Lower leg skin (tissue), 4 donors: ENCODE data around the gene TRPC4. TPM values are rescaled to one million over a fixed set of nuclear protein-coding genes. Genes with fewer than 3 reads are reported as not detected.

ENCODE experiments used
- DNase-seq, 2 donors: peaks; one replicate each; pipeline ENCODE4 v3.0.0-alpha.2; 2019; ENCODE audit warnings: low spot score in 2 of 2
- H3K4me3 ChIP-seq: fragments of 200-600 bp; sonication (generic); 2 replicates; pipeline ENCODE4 v1.5.1; 2017; ENCODE audit warnings: mild to moderate bottlenecking, low read depth; ENCODE audit not compliant: poor library complexity, severe bottlenecking
- CTCF ChIP-seq, 3 donors: fragments of 450-650 bp; IDR thresholded peaks; one replicate each; pipeline ENCODE4 v1.5.1; 2016; ENCODE audit warnings: antibody characterized with exemption in 3 of 3, mild to moderate bottlenecking in 3 of 3, moderate library complexity in 2 of 3
- POLR2A ChIP-seq, 2 donors: fragments of 450-650 bp; IDR thresholded peaks; one replicate each; pipeline ENCODE4 v1.6.1; 2016 to 2017; ENCODE audit warnings: antibody characterized with exemption in 2 of 2, mild to moderate bottlenecking in 1 of 2, moderate library complexity in 1 of 2
- WGBS, 2 donors: methylation state at CpG; one replicate each; pipeline ENCODE4 v1.1.5; 2018; 5-methylcytosine and 5-hydroxymethylcytosine counted together
- intact Hi-C: fragments of 100-400 bp; cut with DNase I; formaldehyde crosslinking; loops from one replicate; pipeline ENCODE4 v1.15.0; 2023; ENCODE audit warnings: low total_unique reads
- total RNA-seq, 4 donors: library from RNA; depleted of rRNA; stranded (reverse); fragments of >200 nt; gene quantifications; one replicate each; pipeline ENCODE4 v1.1.0, GENCODE V29; 2016

TRPC4 gene
- total RNA-seq, 4 donors from 2014 or later = 0.39 TPM; not detected in 3

- DNase-seq = no peak
- no peak overlapping the region for H3K4me3 ChIP-seq
- WGBS, 2 donors = 71 to 72% methylated on average over 4 of the region's 4 CpGs
- intact Hi-C loops = no loop called here
- no peak for TF ChIP-seq CTCF (IDR thresholded peaks at IDR 0.05)
- no peak for TF ChIP-seq POLR2A (IDR thresholded peaks at IDR 0.05)
These were observed 17.3 kb upstream of the TRPC4 start for GRCh38 chr13:37886879-37887278.

DNA sequence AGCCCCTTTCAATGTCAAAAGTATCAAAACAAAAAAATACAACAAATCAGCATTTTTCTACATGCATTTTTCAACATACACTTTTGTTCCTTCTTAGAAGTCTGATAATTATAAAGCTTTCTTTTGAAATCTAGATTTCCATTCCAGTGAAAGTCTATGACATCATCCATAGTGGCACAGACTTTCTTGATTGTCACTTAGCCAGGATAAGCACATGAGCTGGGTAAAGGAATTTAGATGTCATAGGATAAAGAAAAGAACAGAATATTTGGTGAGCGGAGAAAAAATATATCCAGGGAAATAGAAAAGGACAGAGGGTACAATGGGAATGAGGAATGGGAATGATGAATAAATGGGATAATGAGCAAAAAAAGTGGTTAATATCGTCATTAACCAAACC, 15.1 kb upstream of the TRPC4 start:
- intact Hi-C loops = no loop called here
- no peak overlapping the region for H3K4me3 ChIP-seq
- TF ChIP-seq POLR2A (IDR thresholded peaks at IDR 0.05) (no peak), CTCF (IDR thresholded peaks at IDR 0.05) (no peak)
- no peak for DNase-seq
- WGBS, 2 donors = 94 to 95% methylated on average over 2 of the region's 2 CpGs

GRCh38 chr13:37884026-37884425, 14.5 kb upstream of the TRPC4 start:
- TF ChIP-seq CTCF (IDR thresholded peaks at IDR 0.05) = no peak
- no peak for TF ChIP-seq POLR2A (IDR thresholded peaks at IDR 0.05)
- WGBS, 2 donors = 81 to 89% methylated on average over 1 of the region's 1 CpG
- no peak for DNase-seq
- intact Hi-C loops = no loop called here
- no peak overlapping the region for H3K4me3 ChIP-seq

DNA sequence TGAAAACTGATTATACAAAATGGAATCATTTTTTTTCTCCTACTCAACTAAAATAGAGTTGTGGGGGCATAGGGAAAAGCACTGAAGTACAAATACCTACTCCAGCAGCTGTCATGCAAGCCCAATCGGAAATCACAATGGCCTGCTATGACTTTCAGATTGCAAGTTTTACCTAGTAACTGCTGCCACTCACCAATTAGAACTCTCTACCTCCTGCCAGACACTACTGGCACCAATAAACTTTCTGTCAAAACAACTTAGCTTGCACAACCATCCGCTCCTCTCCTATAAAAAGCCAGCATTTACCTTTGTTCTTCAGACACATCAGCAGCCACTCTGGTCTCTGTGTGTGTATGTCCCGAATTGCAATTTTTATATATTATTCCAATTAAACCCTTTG, 9.3 kb upstream of the TRPC4 start:
- no peak overlapping the region for H3K4me3 ChIP-seq
- intact Hi-C loops = no loop called here
- 83 to 89% methylated on average over 3 of the region's 3 CpGs for WGBS, 2 donors
- no peak for TF ChIP-seq POLR2A (IDR thresholded peaks at IDR 0.05)
- TF ChIP-seq CTCF (IDR thresholded peaks at IDR 0.05) = no peak
- DNase-seq = no peak

GRCh38 chr13:37878496-37878895, 8.9 kb upstream of the TRPC4 start:
- H3K4me3 ChIP-seq = no peak overlapping the region
- intact Hi-C loops = no loop called here
- TF ChIP-seq CTCF (IDR thresholded peaks at IDR 0.05) (no peak), POLR2A (IDR thresholded peaks at IDR 0.05) (no peak)
- 85 to 90% methylated on average over 1 of the region's 1 CpG for WGBS, 2 donors
- DNase-seq = no peak

DNA sequence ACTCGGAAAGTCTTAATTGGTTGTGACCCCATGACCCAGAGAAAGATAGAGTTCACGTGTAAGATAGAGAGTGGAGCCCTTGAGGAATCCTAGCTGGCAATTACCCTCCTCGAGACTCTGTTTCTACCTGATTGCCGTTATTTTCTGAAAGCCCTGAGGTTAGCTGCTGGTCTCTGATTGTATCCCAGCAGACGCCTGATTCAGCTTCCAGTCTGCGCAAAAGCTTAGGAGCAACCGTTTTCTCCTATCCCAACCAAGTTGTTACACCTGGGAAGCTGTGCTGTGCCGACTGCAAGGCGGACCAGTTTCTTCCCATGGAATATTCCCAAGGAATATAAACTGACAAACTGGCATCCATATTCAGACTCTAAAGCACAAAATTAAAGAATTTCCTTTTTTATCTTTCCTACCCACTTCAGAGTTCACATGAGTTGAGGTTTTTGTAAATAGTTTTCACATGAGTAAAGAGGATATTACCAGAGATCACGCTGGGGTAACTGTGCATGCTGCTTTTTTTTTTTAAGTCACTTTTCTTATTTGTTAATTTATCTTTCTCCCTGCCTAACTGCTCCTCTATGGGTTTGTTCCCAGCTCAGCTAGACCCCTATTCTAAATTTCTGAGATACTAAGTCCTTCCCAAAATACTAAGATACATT, 1.5 kb upstream of the TRPC4 start:
- intact Hi-C loops = no loop called here
- no peak overlapping the region for H3K4me3 ChIP-seq
- no peak for TF ChIP-seq CTCF (IDR thresholded peaks at IDR 0.05)
- TF ChIP-seq POLR2A (IDR thresholded peaks at IDR 0.05) = no peak
- DNase-seq = no peak
- 39% methylated on average over 10 of the region's 10 CpGs for WGBS, 2 donors
